ENCODE measurements around the gene NR1D2.
"Not testable (repeated sequence)": the region's sequence is repeated elsewhere in the genome, so short reads cannot be mapped to it uniquely, and the experiment has no call there.

The NR1D2 gene

GRCh38 chr3:23991683-23992628 is 46.9 kb downstream of the NR1D2 start:
- no peak for DNase-seq
- in situ Hi-C loops (cut with HindIII; ENCODE audit: low pct_ligation_motif_present, low pct_unique_long_range_greater_than_20kb, low sequenced_read_pairs), result no loop called here

GRCh38 chr3:23993556-23994243 is 48.6 kb downstream of the NR1D2 start:
- in situ Hi-C loops (cut with HindIII; ENCODE audit: low pct_ligation_motif_present, low pct_unique_long_range_greater_than_20kb, low sequenced_read_pairs), result no loop called here

DNA sequence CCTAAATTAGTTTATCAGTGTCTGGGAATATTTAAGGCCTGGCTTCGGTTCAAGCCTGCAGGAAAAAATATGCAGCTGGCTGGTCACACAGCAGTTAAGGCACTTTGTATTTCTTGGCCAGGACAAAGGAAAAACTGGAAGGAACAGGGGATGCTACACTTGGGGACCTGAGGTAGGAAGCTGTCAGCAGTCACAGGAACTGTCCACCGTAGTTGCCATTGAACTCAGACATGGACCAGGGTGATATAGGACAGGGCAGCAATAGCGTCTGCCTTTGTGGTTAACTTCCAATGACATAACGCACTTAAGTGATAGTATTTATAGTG is 49.1 kb downstream of the NR1D2 start:
- in situ Hi-C loops (cut with HindIII; ENCODE audit: low pct_ligation_motif_present, low pct_unique_long_range_greater_than_20kb, low sequenced_read_pairs), result no loop called here
- DNase-seq, result no peak

More at GRCh38 chr3:23993556-23994243, 48.6 kb downstream of the NR1D2 start:
- no peak for DNase-seq

- DNase-seq, result no peak
- in situ Hi-C loops (cut with HindIII; ENCODE audit: low pct_ligation_motif_present, low pct_unique_long_range_greater_than_20kb, low sequenced_read_pairs), result no loop called here
These were observed 50.1 kb downstream of the NR1D2 start for GRCh38 chr3:23995219-23995618.

DNA sequence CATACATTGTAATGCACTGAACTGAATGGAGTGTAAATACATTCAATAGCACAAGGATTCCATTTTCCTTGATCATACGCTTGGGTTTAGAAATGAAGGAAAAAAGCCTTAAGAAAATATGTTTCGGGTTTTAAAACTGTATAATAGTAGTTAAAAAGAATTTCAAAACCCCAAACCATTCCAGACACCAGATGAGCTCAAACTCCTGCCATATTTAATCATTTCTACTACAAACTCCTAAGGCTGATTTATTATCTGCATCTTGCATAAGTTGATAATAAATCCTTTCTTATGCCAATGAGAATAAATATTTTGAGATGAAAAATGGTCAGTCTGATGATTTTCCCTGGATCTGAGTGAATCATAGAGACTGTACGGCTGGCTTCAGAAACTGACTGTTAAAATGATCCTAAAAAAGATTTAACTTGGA is 51.0 kb downstream of the NR1D2 start:
- in situ Hi-C loops (cut with HindIII; ENCODE audit: low pct_ligation_motif_present, low pct_unique_long_range_greater_than_20kb, low sequenced_read_pairs), result no loop called here
- DNase-seq, result no peak

DNA sequence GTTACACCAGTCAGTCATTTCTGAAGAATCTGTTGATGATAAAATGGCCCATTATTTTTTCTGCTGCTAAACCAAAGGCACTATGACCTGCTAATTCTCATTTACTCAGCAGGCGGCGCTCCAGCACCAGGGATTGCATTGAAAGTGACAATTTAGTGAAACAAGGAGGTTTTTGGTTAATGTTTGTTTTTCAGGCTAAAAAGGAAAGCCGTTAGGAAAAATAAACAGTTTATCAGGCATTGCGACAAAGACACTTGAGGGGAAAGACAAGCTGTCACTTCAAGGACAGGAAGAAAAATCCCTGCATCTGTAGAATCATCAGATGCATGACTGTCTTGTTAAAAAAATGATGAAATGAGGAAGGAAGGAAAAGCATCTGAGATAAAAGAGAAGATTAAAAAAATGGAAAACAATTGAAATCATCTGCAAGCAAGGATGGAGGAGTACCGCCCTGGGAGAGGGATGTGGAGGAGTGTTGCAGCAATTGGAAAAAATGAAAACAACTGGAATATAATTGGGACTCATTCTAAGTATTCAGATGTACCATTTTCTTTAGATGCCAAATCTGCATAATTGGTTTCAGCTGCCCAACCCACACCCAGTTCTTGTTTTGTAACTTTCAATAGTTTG is 54.0 kb downstream of the NR1D2 start:
- in situ Hi-C loops (cut with HindIII; ENCODE audit: low pct_ligation_motif_present, low pct_unique_long_range_greater_than_20kb, low sequenced_read_pairs), result no loop called here
- peak; percentile 50 for DNase-seq

- no peak for DNase-seq
- in situ Hi-C loops (cut with HindIII; ENCODE audit: low pct_ligation_motif_present, low pct_unique_long_range_greater_than_20kb, low sequenced_read_pairs), result no loop called here
These were observed 57.0 kb downstream of the NR1D2 start for GRCh38 chr3:24002129-24002528.

DNA sequence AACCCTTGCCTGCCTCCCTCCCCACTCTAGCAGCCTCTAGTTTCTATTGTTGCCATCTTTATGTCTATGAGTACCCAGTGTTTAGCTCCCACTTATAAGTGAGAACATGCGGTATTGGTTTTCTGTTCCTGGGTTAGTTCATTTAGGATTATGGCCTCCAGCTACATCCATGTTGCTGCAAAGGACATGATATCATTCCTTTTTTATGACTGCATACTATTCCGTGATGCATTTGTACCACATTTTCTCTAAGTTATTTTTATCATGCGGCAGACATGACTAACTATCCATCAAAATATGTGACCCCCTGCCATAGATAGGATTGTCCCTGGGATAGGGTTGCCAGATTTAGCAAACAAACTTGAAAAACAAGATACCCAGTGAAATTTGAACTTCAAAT is 58.4 kb downstream of the NR1D2 start:
- in situ Hi-C loops (cut with HindIII; ENCODE audit: low pct_ligation_motif_present, low pct_unique_long_range_greater_than_20kb, low sequenced_read_pairs), result no loop called here
- DNase-seq, result no peak

GRCh38 chr3:24004171-24004938 is 59.3 kb downstream of the NR1D2 start:
- DNase-seq, result no peak
- in situ Hi-C loops (cut with HindIII; ENCODE audit: low pct_ligation_motif_present, low pct_unique_long_range_greater_than_20kb, low sequenced_read_pairs), result no loop called here

- in situ Hi-C loops (cut with HindIII; ENCODE audit: low pct_ligation_motif_present, low pct_unique_long_range_greater_than_20kb, low sequenced_read_pairs), result no loop called here
These were observed 60.6 kb downstream of the NR1D2 start for GRCh38 chr3:24005669-24006068.

DNA sequence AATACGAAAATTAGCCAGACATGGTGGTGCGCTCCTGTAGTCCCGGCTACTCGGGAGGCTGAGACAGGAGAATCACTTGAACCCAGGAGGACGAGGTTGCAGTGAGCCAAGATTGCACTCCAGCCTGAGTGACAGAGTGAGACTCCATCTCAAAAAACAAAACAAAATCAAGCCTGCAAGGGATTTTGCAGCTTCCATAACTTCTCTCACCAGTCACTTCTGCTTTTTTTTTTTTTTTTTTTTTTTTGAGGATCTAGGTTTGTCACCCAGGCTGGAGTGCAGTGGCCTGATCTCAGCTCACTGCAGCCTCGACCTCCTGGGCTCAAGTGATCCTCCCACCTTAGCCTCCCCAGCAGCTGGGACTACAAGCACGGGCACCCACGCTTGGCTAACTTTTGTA is 65.7 kb downstream of the NR1D2 start:
- DNase-seq; in situ Hi-C loops (cut with HindIII; ENCODE audit: low pct_ligation_motif_present, low pct_unique_long_range_greater_than_20kb, low sequenced_read_pairs): not testable (repeated sequence)

More at GRCh38 chr3:24005669-24006068, 60.6 kb downstream of the NR1D2 start:
- DNase-seq, result no peak

- in situ Hi-C loops (cut with HindIII; ENCODE audit: low pct_ligation_motif_present, low pct_unique_long_range_greater_than_20kb, low sequenced_read_pairs), result no loop called here
- DNase-seq, result no peak
These were observed 67.6 kb downstream of the NR1D2 start for GRCh38 chr3:24012589-24013269.

GRCh38 chr3:24017305-24017704 is 72.2 kb downstream of the NR1D2 start:
- DNase-seq, result no peak
- in situ Hi-C loops (cut with HindIII; ENCODE audit: low pct_ligation_motif_present, low pct_unique_long_range_greater_than_20kb, low sequenced_read_pairs), result no loop called here

GRCh38 chr3:24018784-24019570 is 73.9 kb downstream of the NR1D2 start:
- in situ Hi-C loops (cut with HindIII; ENCODE audit: low pct_ligation_motif_present, low pct_unique_long_range_greater_than_20kb, low sequenced_read_pairs), result no loop called here
- no peak for DNase-seq

GRCh38 chr3:24019585-24019984 is 74.5 kb downstream of the NR1D2 start:
- in situ Hi-C loops (cut with HindIII; ENCODE audit: low pct_ligation_motif_present, low pct_unique_long_range_greater_than_20kb, low sequenced_read_pairs), result no loop called here

GRCh38 chr3:24020036-24020691 is 75.1 kb downstream of the NR1D2 start:
- DNase-seq, result no peak
- in situ Hi-C loops (cut with HindIII; ENCODE audit: low pct_ligation_motif_present, low pct_unique_long_range_greater_than_20kb, low sequenced_read_pairs), result no loop called here

More at GRCh38 chr3:24019585-24019984, 74.5 kb downstream of the NR1D2 start:
- no peak for DNase-seq

DNA sequence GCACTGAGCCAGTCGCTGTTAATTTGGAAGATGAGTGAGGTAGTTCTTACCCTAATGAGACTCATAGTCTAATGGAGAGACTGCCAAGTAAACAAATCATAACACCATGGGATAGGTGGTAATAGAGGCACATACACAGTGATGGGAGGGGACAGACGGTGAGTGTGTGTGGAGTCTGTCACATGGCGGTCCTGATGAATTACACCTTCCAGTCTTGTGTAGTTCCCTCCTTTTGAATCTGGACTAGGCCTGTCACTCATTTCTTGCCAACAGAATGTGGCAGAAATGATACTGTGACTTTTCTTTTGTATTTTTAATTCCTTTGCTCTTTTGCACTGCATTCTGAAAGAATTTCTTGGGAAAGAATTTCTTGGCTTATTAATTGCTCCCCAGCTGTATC is 78.1 kb downstream of the NR1D2 start:
- DNase-seq, result no peak
- in situ Hi-C loops (cut with HindIII; ENCODE audit: low pct_ligation_motif_present, low pct_unique_long_range_greater_than_20kb, low sequenced_read_pairs), result no loop called here

All from ACHN (cell line).